ENCODE measurements around the gene ANO1.

ANO1 gene

DNA sequence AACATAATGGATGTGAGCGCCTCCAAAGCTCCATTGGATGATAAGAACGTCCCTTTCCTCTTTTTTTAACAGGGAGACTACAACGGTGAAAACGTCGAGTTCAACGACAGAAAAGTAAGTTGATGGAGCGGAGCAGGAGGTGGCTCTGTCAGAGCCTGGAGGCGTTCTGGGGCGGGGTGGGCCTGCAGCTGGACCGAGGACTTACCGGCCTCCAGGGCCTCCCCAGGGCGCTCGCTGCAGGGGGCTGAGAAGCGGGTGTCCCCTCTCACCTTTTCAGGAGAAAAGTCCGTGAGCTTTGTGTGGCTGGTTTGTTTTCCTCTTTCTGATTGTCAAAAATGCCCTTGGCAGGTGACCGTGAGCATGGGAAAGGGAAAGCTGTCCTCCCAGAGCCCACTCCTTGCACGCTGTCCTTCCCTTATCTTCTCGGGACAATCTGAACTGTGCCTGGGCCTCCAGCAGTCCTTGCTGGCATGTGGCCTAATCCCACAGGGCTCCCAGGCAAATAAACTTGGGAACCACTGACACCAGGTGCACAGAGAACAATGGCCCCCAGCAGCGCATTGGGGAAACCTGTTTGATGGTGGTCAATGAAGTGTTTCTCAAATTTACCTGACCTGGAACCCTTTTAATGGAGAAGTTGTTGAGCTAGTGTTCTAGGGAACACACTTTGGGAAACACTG, 38.4 kb downstream of the ANO1 start:
- no peak for DNase-seq (ENCODE audit: low read depth)

DNA sequence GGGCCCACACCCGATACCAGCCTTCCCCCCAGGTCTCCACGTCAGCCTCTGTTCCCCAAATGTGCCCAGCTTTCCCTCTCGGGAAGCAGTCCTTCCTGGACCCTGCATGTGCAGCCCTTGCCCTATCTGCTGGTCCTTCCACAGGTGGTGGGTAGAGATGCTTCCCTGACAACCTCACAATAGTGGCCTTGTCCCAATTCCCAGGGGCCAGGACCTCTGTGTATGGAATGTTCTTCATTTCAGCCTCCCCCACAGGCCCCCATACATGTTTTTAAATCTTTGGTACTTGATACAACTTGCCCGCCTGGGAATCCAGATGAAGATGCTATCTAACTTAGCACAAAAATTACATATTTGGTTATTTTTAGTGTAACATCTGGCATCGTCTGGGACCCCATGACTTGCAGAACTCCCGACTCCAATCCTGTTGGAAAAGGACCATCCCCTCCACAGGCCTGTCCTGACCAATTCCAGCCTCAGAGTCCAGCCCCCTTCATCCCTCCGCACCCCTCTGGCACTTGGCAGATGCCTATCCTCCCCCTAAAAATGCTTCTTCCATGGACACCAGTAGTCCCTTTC, 39.5 kb downstream of the ANO1 start:
- no peak for DNase-seq (ENCODE audit: low read depth)

DNA sequence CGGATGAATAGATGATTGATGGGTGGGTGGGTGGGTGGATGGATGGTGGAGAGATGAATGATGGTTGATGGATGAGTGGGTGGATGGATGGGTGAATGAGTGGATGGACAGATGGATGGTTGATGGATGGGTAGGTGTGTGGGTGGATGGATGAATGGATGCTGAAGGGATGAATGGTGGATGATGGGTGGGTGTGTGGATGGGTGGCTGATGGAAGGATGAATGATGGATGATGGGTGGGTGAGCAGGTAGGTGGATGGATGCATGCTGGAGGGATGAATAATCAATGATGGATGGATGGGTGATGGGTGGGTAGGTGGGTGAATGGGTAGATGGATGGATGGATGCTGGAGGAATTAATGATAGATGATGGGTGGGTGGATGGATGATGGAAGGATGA, 40.5 kb downstream of the ANO1 start:
- DNase-seq (ENCODE audit: low read depth), result no peak

DNA sequence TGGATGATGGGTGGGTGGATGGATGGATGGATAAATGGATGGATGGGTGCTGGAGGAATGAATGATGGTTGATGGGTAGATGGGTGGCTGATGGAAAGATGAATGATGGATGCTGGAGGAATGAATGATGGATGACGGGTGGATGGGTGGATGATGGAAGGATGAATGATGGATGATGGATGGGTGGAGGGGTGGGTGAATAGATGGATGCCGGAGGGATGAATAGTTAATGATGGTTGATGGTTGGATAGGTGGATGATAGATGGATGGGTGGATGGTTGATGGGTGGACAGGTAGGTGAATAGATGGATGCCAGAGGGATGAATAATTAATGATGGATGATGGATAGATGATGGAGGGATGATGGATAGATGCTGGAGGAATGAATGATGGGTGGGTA, 41.4 kb downstream of the ANO1 start:
- no peak for DNase-seq (ENCODE audit: low read depth)

DNA sequence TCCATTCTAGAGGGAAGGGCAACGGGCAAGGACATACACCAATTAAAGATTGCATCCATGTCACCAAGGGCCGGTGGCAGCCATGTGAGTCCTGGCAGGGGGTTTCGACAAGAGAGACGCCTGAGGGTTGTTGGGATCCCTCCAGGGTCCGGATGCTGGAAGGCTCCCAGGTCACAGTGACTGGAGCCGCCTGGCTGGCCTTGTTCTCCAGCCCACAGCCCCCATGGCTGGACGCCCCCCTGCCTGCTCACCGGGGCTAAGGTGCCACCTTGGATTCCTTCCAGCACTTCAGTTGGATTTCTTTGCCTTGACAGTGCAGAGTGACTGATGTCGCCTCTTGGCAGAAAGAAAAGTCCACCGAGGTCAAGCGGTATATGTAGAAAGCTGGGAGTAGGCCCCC, 42.6 kb downstream of the ANO1 start:
- no peak for DNase-seq (ENCODE audit: low read depth)

DNA sequence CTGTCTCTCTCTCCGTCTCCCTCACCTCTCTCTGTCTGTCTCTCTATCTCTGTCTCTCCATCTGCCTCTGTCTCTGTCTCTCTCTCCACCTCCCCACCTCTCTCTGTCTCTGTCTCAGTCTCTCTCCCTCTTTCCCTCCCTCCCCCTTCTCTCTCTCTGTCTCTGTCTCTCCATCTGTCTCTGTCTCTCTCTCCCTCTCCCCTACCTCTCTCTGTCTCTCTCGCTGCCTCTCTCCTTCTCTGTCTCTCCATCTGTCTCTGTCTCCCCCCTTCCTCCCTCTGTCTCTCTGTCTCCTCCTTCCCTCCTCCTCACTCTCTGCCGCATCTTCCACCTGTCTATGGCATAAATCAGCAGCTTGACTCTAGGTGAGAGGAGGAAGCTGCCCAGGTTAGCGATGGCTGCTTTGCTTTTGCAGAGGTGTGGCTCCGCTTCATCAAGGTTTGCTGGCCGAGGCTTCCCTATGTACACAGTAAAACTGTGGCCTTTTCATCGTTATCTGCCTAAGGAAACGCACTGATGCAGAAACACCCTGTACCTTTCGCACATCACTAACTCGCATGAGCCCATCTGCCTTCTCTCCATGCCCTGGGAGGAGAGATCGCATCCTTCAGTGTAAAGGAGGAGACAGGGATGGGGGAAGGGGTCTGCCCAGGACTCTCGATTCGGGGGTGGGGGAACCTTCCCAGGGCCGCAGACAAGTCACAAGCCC, 44.5 kb downstream of the ANO1 start:
- no peak for DNase-seq (ENCODE audit: low read depth)

DNA sequence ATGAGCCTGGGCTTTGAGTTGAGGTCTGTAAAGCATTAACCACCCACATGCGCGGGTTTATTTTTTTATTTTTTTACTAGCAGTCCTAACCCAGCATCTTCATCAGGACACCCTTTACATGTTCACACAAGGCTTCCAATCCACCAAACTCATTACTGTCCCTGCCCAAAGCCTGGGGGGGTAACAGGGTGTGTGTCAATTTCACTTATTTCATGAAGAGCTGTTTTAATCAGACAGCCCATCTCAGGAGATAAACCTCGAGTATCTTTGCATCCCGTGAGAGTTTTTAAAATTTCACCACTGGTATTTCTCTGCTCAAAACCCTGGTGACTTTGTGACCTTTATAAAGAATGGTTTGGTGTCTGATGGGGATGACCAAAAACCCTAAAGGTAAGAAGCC, 45.6 kb downstream of the ANO1 start:
- DNase-seq (ENCODE audit: low read depth), result no peak

DNA sequence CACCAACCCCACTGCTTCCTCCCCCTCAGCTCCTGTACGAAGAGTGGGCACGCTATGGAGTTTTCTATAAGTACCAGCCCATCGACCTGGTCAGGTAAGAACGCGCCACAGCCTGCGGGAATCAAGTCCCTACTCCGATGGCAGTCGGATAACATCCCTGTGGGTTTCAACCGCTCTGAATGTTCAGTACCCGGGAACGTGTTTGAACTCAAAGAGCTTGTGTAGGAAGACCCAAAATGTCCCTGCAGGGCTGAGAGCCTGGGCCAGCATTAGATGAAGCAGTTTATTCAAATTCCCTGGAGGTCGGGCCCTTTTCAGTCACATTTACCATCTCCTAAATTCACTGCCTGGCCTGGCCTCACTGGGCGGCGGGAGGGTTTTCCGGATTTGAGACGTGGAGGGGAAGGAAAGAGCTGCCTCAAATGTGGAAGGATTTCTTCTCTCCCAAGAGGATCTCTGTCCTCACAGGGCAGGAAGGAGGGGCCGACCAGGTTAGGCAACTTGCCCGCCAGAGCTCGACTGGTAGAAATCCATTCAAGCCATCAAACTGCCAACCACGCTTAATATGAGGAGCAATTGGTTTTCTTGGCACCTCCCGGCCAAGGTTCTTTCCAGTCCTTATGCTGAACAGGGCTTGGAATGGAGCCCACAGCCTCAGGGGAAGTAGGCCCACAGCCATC, 46.3 kb downstream of the ANO1 start:
- no peak for DNase-seq (ENCODE audit: low read depth)

DNA sequence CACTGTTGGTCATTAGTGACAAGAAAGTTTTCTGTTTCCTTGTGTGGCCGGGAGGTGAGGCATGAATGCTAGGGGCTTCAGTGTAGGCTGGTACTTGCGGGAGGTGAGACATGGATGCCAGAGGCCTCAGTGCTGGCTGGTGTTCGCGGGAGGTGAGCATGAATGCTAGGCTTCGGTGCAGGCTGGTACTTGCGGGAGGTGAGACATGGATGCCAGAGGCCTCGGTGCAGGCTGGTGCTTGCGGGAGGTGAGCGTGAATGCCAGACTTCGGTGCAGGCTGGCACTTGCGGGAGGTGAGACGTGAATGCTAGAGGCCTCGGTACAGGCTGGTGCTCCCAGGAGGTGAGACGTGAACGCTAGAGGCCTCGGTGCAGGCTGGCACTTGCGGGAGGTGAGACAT, 48.4 kb downstream of the ANO1 start:
- no peak for DNase-seq (ENCODE audit: low read depth)

DNA sequence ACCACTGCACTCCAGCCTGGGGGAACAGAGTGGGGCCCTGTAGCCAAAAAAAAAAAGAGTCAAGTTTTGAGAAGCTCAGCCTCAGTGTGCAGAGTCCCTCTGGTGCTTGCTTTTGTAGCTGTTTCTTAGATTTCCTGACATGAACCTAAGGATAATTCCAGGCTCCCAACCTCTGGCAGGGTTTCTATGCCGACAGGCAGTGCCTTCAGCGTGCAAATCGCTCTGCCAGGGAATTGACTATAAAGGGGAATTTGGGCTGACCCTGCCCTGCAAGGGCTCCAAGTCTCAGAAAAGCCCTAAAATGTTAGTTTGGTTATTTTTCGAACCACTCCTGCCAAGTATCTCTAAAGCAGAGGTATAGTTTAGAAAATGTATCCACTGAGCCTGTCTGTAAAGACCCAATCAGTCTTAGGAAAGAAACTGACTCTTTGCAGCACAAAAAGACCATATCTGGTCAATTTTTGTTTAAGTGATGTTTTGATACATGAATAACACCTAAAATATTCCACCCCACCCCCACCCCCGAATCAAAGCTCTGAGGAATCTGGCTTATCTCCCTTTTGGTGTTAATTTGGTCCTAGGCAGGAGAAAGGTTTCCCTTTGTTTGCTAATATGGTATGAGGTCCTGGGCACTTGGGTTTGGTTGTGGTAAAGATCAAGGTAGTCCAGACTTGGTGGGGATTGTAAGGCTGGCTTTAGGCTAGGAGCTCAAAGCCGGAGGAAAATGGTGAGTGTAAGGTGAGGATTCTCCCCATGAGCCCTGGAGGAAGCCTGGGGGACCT, 49.7 kb downstream of the ANO1 start:
- DNase-seq (ENCODE audit: low read depth), result no peak

DNA sequence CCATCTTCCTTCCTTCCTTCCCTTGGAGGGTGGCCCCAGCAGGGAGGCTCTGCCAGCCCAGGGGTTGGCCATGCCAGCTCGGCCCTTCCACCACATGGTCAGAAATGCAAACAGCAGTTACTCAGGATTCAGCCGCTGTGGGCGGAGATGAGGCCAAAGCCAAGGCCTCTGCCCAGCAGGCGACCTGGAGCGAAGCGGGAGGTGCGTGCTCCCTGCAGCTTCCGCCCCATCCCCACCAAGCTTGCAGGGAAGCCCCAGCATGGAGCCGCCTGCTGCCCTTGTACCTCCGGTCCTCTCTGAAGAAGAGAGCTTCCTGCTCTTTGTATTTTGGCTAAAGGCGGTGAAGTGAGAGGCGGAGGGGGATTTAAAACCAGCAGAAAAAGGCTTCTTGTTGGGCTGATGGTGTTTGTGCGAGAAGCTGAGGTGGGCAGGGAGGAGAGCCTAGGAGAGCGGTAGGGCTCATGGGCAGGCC, 50.4 kb downstream of the ANO1 start:
- DNase-seq (ENCODE audit: low read depth), result no peak

DNA sequence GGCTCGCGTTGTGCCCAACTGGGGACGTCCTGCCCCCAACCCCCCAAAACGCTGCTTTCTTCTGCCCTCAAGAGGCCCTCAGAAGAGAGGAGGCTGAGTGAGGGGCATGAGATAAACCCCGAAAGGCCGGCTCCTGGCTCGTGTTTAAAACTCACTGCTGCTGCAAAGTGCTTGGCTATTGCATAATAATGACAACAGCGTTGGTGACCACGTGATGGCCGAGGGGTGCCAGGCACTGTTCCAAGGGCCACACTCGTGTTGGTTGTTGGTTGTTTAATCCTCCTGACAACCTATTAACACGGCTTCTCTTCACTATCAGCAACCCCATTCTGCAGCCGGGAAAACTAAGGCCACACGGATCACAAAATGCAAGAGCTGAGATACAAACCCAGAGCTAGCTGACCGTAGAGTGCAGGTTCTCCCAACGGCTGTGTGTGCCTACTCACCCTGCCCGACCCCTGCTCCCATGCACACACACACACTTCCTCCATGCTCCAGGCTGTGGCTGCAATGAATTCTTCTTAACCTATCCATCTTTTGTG, 51.0 kb downstream of the ANO1 start:
- no peak for DNase-seq (ENCODE audit: low read depth)

DNA sequence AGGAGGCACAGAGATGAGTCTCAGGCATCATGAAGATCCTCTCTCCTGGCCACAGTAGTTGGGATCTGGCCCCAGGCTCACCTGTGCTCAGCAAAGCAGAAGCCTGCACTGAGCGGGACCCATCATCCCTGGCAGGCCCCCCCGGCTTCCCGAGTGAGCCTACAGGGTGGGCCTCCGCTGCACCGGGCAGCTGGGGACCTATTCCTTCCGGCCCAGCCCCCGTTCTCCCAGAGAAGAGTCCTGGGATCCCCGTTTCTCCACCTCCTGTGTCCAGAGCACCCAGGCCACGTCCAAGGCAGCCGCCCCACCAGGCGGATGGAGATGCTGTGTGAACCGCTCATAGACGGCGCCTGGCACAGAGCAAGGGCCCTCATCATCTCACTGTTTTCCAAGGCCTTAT, 52.5 kb downstream of the ANO1 start:
- DNase-seq (ENCODE audit: low read depth), result no peak

DNA sequence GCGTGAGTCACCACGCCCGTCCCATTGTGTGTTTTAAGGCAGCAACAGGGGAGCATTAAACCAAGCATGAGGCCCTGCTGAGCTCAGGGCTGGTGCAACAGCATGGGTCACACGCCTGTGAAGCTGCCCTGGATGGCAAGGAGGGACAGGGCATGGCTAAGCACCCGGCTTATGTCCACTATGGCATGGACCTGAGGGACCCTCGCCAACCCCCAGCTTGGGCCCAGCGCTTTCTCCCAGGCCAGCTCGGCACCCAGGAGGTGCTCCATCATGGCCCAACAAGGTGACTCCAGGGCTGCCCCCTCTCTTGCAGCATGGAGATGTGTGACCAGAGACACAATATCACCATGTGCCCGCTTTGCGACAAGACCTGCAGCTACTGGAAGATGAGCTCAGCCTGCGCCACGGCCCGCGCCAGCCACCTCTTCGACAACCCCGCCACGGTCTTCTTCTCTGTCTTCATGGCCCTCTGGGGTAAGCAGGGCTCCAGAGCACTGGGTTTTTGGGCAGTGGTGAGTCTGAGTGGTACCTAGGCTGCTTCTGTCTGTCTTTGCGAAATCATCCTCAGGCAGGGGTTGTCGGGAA, 53.6 kb downstream of the ANO1 start:
- no peak for DNase-seq (ENCODE audit: low read depth)

DNA sequence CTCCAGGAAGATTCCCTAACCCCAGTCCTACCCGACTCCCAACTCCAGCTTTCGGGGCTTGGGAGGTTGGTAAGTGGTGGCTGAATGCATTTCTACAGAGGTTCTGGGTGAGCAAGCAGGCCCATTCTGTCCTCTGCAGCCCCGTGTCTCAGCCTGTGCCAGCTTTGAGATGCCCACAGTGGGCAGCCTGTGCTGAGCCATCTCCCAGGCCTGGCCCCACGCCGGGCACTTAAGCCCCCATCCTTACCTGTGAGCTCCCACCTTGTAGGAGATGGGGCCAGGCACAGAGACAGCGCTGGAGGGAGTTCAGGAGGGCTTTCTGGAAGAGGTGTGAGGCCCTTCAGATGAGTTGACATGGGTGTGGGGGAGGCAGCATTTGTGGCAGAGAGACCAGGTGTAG, 54.5 kb downstream of the ANO1 start:
- no peak for DNase-seq (ENCODE audit: low read depth)

DNA sequence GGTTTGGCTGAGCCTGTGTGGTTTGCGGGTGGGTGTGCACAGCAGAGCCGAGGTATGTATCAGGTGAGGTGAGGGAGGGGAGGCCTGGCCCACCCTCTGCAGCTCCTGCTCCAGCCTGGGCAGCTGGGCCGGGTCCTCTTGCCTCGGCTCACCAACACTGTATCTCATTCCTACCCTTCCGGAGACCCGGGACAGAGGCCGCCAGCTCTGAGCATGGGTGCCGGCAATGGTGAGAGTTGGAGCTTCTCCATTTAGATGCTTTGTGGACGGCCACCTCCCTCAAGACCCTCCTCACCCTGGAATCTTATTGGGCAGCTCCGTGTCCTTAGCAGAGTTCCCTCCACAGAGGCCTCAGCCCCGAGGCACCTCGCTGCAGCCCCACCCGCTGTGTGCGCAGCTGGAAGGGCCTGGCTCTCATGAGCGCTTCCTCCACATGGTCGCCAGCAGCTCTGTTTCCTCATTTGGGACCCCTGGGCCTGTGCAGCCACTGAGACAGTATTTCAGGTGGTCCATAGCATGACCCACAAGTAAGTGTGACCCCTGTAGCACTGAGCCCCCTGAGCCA, 55.7 kb downstream of the ANO1 start:
- no peak for DNase-seq (ENCODE audit: low read depth)

DNA sequence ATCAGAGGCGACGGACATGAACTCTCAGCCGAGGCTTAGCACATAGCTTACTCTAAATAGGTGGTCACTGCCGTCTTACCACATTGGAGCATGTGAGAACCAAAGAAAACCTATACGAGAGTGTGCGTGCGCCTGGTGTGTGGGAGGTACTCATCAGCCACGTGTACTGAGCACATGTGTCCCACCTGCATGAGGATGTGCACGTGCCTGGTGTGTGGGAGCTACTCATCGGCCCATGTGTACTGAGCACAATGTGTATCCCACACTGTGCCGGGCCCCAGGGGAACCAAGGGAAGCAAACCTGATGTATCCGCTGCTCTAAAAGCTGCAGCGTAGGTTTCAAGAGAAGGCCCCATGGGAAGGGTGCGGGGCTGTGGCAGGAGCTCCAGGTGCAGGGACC, 56.4 kb downstream of the ANO1 start:
- no peak for DNase-seq (ENCODE audit: low read depth)

DNA sequence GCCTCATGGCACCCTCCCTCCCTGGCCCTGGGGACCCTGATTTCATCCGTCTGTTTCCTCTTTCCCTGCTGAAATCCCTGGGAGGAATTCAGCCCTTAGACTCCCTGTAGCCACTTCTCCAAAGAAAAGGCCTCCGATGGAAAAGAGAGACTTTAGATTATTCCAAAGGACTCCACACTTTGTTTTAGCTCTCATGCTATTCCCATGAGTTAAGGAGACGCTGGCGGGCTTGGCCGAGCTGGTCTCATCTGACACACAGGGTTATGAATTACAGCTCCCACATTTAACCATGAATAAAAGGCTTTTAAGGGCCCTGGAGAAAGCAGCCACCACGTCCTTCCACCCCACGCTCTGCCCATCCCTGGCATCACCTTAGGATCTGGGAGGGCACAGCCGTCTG, 57.0 kb downstream of the ANO1 start:
- DNase-seq (ENCODE audit: low read depth), result no peak

DNA sequence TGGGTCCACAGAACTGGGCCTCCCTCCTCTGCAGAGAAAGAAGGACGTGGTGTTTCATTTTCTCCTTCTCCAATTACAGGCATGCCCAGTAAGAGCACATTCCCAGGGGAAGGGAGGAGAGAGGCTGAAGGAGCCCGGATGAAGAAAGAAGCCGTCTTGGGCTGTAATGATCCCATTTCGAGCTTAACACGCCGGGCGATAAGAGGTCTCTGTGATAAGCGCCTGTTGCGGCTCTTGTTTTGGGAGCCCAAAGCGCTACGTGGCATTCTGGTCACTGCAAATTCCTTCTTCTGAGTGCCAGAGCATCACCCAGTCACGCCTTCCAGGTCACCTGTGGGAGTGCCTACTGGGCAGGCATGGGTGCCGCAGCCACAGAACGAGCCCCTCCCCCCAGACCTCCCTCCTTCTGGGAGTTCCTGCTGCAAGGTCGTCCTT, 57.5 kb downstream of the ANO1 start:
- DNase-seq (ENCODE audit: low read depth), result no peak

DNA sequence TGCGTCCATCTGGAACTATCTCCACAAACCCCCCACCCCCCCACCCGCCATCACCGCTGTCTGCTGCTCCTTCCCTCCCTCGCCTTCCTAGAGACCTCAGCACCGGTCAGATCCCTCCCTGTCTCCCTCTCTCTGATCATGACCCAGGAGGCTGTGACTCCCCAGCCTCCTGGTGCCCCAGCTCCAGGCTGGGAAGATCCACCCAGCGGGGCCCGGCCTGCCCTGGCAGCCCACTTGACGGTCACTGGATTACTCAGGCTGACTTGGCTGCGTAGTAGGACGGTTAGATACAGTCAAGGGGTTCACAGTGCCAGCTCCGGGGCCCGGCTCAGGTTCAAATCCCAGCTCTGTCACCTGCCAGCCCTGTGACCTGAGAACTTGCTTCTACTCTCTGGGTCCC, 59.3 kb downstream of the ANO1 start:
- no peak for DNase-seq (ENCODE audit: low read depth)

DNA sequence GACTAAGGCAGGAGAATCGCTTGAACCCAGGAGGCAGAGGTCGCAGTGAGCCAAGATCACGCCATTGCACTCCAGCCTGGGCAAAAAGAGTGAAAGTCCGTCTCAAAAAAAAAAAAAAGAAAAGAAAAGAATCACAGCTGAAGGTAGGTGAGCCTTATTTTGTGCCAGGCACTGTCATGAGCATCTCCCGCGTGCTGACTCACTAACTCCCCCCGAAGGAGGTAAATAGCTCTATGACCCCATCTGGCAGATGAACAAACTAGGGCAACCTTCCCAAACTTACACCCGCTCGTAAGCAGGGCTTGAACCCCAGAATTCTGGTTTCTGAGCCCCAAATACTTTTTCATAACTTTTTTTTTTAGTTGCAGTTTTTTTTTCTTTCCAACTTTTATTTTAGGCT, 60.3 kb downstream of the ANO1 start:
- no peak for DNase-seq (ENCODE audit: low read depth)
